Astrocyte of the cerebellum (primary cell): ENCODE measurements around the gene LAG3.

ENCODE experiments used
- DNase-seq: peaks from one replicate; pipeline ENCODE4 v3.0.0-alpha.2; 2011; ENCODE audit warnings: low read depth
- H3K4me3 ChIP-seq: 2 replicates; pipeline ENCODE4 v1.5.1; 2011; ENCODE audit warnings: mild to moderate bottlenecking, low read depth, low read length, moderate library complexity
- CTCF ChIP-seq: IDR thresholded peaks from 2 replicates; pipeline ENCODE4 v1.5.1; 2012; ENCODE audit warnings: low read length, low read depth, moderate library complexity, mild to moderate bottlenecking; ENCODE audit errors: missing control alignments
- in situ Hi-C: cut with HindIII; loops from 2 replicates; pipeline ENCODE4 v1.10.0; 2017; ENCODE audit warnings: low sequenced_read_pairs

The LAG3 gene

GRCh38 chr12:6763380-6763779, 8.9 kb upstream of the LAG3 start:
- in situ Hi-C loops, result no loop called here
- no peak for TF ChIP-seq CTCF
- H3K4me3 ChIP-seq, result no peak overlapping the region
- no peak for DNase-seq

- no peak for TF ChIP-seq CTCF
- peak overlapping the region; percentile 9 for H3K4me3 ChIP-seq
- in situ Hi-C loops, result no loop called here
- peak; percentile 97 for DNase-seq
These were observed 8.1 kb upstream of the LAG3 start for GRCh38 chr12:6764011-6764828.

GRCh38 chr12:6765048-6765633, 7.2 kb upstream of the LAG3 start:
- DNase-seq, result no peak
- TF ChIP-seq CTCF, result no peak
- H3K4me3 ChIP-seq, result peak overlapping the region; percentile 94
- in situ Hi-C loops, result loop anchor here (5.0 kb wide), 1 partner anchor 47 kb away; no protein-coding TSS in a partner anchor

GRCh38 chr12:6765634-6766581, 6.4 kb upstream of the LAG3 start, which contains the start of gene PTMS:
PTMS (plus strand) TSS chr12:6766363; CDS start chr12:6766706, 343 bp downstream.
- peak within 1 kb of the TSS; percentile 94 for H3K4me3 ChIP-seq
- no peak for TF ChIP-seq CTCF
- in situ Hi-C loops, result loop anchor here (5.0 kb wide), 1 partner anchor 46 kb away; no protein-coding TSS in a partner anchor
- DNase-seq, result peak; percentile 86

GRCh38 chr12:6766651-6767349, 5.5 kb upstream of the LAG3 start:
- H3K4me3 ChIP-seq, result peak overlapping the region; percentile 94
- TF ChIP-seq CTCF, result peak; percentile 50
- no peak for DNase-seq
- in situ Hi-C loops, result loop anchor here (5.0 kb wide), 1 partner anchor 46 kb away; no protein-coding TSS in a partner anchor
